GM12891 (cell line): ENCODE results near the gene ZNF90.
"Not testable (repeated sequence)": the region's sequence is repeated elsewhere in the genome, so short reads cannot be mapped to it uniquely, and the experiment has no call there.

Source experiments
- DNase-seq: peaks from one replicate; pipeline ENCODE4 v3.0.0; 2011; ENCODE audit warnings: low spot score; ENCODE audit not compliant: insufficient read length
- FAIRE-seq: peaks from 2 replicates; lab custom pipeline; 2011; peaks lifted over from hg19 to GRCh38; lab: Jason Lieb, UNC
- PAX5 ChIP-seq: IDR thresholded peaks from 2 replicates; pipeline ENCODE4 v1.6.1; 2011; ENCODE audit warnings: low read length, moderate library complexity, mild to moderate bottlenecking; ENCODE audit not compliant: insufficient read depth, severe bottlenecking
- POLR2A ChIP-seq: IDR thresholded peaks from 2 replicates; pipeline ENCODE4 v1.6.1; 2011; ENCODE audit warnings: low read depth, low read length, control low read depth
- POLR2AphosphoS5 ChIP-seq: IDR thresholded peaks from 2 replicates; pipeline ENCODE4 v1.6.1; 2011; ENCODE audit warnings: low read depth, low read length, control low read depth
- POU2F2 ChIP-seq: IDR thresholded peaks from 2 replicates; pipeline ENCODE4 v1.6.1; 2011; ENCODE audit warnings: low read depth, mild to moderate bottlenecking, control low read depth, low read length, moderate library complexity
- SPI1 ChIP-seq: IDR thresholded peaks from 2 replicates; pipeline ENCODE4 v1.6.1; 2011; ENCODE audit warnings: low read depth, low read length, control low read depth
- TAF1 ChIP-seq: IDR thresholded peaks from 2 replicates; pipeline ENCODE4 v1.6.1; 2011; ENCODE audit warnings: low read depth, low read length, control low read depth

Gene ZNF90

DNA sequence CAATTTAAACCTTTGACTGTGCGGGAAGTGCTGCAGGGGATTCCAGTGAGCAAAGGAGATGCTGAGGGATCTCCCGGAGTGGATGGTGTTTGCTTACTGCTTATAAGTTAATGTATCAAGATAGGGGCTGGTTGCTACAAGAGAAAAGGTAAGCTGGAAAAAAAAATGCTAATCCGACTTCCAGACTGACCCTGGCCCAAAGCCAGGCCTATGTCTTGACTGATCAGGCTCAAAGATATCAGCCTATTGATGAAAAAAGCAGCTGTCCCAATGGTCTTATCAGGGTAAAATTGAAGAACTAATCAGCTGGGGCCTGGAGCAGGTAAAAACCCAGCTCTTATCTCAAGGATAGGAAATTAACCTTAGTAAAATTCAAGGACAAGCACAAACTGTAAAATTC, 10.9 kb upstream of the ZNF90 start:
- no peak for DNase-seq
- FAIRE-seq = no peak
- TF ChIP-seq SPI1 (no peak), TAF1 (no peak), POLR2AphosphoS5 (no peak), POLR2A (no peak), POU2F2 (no peak), PAX5 (no peak)

GRCh38 chr19:20067943-20068342, 9.9 kb upstream of the ZNF90 start:
- FAIRE-seq (no peak), DNase-seq (no peak)
- no peak for TF ChIP-seq POLR2AphosphoS5
- TF ChIP-seq SPI1 = no peak
- no peak for TF ChIP-seq PAX5
- TF ChIP-seq TAF1 = no peak
- no peak for TF ChIP-seq POLR2A
- TF ChIP-seq POU2F2 = no peak

GRCh38 chr19:20068559-20068958, 9.2 kb upstream of the ZNF90 start:
- not testable (repeated sequence) for DNase-seq, FAIRE-seq

DNA sequence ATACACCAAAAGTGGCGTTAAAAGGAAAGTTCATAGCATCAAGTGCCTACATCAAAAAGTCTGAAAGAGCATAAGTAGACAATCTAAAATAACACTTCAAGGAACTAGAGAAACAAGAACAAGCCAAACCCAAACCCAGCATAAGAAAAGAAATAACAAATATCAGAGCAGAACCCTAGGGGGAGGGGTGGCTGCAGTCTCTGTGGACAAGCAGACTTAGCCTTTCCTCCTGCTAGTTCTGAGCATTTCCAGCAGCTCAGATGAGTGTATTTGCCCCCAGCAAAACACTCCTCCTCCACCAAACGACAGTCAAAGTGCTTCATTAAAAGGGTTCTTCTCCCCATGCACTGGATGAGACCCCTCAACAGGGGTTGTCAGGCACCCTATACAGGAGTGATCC, 7.1 kb upstream of the ZNF90 start:
- FAIRE-seq (no peak), DNase-seq (no peak)
- TF ChIP-seq POLR2AphosphoS5 (no peak), PAX5 (no peak), POU2F2 (no peak), SPI1 (no peak), POLR2A (no peak), TAF1 (no peak)

GRCh38 chr19:20072936-20073335, 4.9 kb upstream of the ZNF90 start:
- FAIRE-seq (no peak), DNase-seq (no peak)
- TF ChIP-seq POLR2A = no peak
- TF ChIP-seq SPI1 = no peak
- no peak for TF ChIP-seq TAF1
- TF ChIP-seq POLR2AphosphoS5 = no peak
- no peak for TF ChIP-seq POU2F2
- no peak for TF ChIP-seq PAX5

- DNase-seq (no peak), FAIRE-seq (no peak)
- TF ChIP-seq POLR2A = no peak
- no peak for TF ChIP-seq TAF1
- TF ChIP-seq POU2F2 = no peak
- TF ChIP-seq POLR2AphosphoS5 = no peak
- no peak for TF ChIP-seq SPI1
- no peak for TF ChIP-seq PAX5
Measured at GRCh38 chr19:20078581-20079031, 806 bp downstream of the ZNF90 start.

DNA sequence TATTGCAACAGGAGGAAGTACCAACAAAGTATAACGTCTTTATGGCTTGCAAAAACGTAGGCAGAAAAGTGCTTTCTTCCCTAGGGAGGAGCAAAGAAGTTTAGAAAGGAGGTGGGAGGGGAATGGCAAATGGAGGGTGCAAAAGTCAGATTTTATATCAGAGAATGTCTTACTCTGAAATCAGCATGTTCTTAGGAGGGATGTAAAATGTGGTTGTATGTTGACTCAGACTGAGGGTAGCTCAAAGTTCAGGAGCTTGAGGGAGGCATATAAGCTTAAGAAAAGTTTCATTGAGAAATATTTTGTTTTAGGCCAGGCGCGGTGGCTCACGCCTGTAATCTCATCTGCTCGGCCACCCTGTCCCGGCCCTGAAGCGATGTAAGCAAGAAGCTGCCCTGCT, 1.7 kb downstream of the ZNF90 start:
- DNase-seq (no peak), FAIRE-seq (no peak)
- TF ChIP-seq SPI1 (no peak), POU2F2 (no peak), TAF1 (no peak), POLR2A (no peak), PAX5 (no peak), POLR2AphosphoS5 (no peak)

GRCh38 chr19:20080656-20081055, 2.9 kb downstream of the ZNF90 start:
- no peak for TF ChIP-seq POLR2AphosphoS5
- no peak for TF ChIP-seq SPI1
- FAIRE-seq (no peak), DNase-seq (no peak)

DNA sequence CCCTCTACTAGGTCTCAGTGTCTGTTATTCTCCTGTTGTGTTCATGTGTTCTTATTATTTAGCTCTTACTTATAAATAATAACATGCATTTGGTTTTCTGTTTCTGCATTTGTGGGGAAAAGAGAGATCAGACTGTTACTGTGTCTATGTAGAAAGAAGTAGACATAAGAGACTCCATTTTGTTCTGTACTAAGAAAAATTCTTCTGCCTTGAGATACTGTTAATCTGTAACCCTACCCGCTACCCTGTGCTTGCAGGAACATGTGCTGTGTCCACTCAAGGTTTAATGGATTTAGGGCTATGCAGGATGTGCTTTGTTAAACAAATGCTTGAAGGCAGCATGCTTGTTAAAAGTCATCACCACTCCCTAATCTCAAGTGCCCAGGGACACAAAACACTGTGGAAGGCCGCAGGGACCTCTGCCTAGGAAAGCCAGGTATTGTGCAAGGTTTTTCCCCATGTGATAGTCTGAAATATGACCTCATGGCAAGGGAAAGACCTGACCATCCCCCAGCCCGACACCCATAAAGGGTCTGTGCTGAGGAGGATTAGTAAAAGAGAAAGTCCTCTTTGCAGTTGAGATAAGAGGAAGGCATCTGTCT, 4.5 kb downstream of the ZNF90 start:
- not testable (repeated sequence) for FAIRE-seq, DNase-seq

GRCh38 chr19:20082876-20083275, 5.1 kb downstream of the ZNF90 start:
- not testable (repeated sequence) for FAIRE-seq, DNase-seq

- no peak for TF ChIP-seq POU2F2
- TF ChIP-seq POLR2A = no peak
- TF ChIP-seq SPI1 = no peak
- TF ChIP-seq PAX5 = no peak
- no peak for TF ChIP-seq TAF1
- no peak for TF ChIP-seq POLR2AphosphoS5
Measured at GRCh38 chr19:20102097-20102496, 24.3 kb downstream of the ZNF90 start.

More at GRCh38 chr19:20102097-20102496, 24.3 kb downstream of the ZNF90 start:
- FAIRE-seq (no peak), DNase-seq (no peak)
